Colonic mucosa (tissue), 4 donors: ENCODE results near the gene OR2W1. TPM values are rescaled to one million over a fixed set of nuclear protein-coding genes. Genes with fewer than 3 reads are reported as not detected.
A peak's percentile ranks its signal among the peaks of the same experiment; 100 is the strongest.

ENCODE experiments used
- DNase-seq: peaks from one replicate; pipeline ENCODE4 v3.0.0-alpha.2; 2020
- H3K27ac ChIP-seq: fragments of 200-600 bp; one replicate; pipeline ENCODE4 v1.8.0; 2021
- H3K27me3 ChIP-seq: fragments of 200-600 bp; one replicate; pipeline ENCODE4 v1.8.0; 2021
- H3K36me3 ChIP-seq: fragments of 200-600 bp; one replicate; pipeline ENCODE4 v1.8.0; 2021
- H3K4me1 ChIP-seq: fragments of 200-600 bp; one replicate; pipeline ENCODE4 v1.8.0; 2021; ENCODE audit warnings: mild to moderate bottlenecking
- H3K4me3 ChIP-seq: fragments of 200-600 bp; one replicate; pipeline ENCODE4 v1.8.0; 2021
- H3K9ac ChIP-seq, 2 donors: one replicate each; pipeline ENCODE4 v1.7.0; 2013; ENCODE audit warnings: control low read depth in 2 of 2, low read depth in 2 of 2, low read length in 2 of 2
- H3K9me3 ChIP-seq: fragments of 200-600 bp; one replicate; pipeline ENCODE4 v1.8.0; 2021
- CTCF ChIP-seq: fragments of 200-600 bp; IDR thresholded peaks from one replicate; pipeline ENCODE4 v1.8.0; 2022; ENCODE audit warnings: antibody characterized with exemption, mild to moderate bottlenecking
- intact Hi-C: fragments of 100-400 bp; cut with DNase I; formaldehyde crosslinking; loops from one replicate; pipeline ENCODE4 v1.14.1; 2022
- total RNA-seq, 2 donors: library from RNA; stranded (reverse); fragmentation: NEBNext Ultra II Directional in 1 of 2; extraction: Animal tissue kit (Norgen Biotek cat#: 25700) in 1 of 2; gene quantifications; one replicate each; pipeline ENCODE4 v1.2.1, GENCODE V29; 2021
- donor health status: healthy.
- donor health status: DM: no; HTN: no; CAD: no.
- donor health status: DM: no; HTN: no; CAD: no.

The OR2W1 gene
- total RNA-seq, 2 donors from 2014 or later, result not detected

- Histone ChIP-seq H3K9me3 (no peaks in the 10 kb centered on the region), H3K9ac (no peak overlapping the region), H3K36me3 (no peaks in the 10 kb centered on the region), H3K27ac (no peak overlapping the region), H3K4me1 (no peaks in the 10 kb centered on the region), H3K4me3 (no peak overlapping the region), H3K27me3 (no peaks in the 10 kb centered on the region)
- DNase-seq, result peak; percentile 20
- TF ChIP-seq CTCF, result peak; percentile 39
- intact Hi-C loops, result no loop called here
Measured at GRCh38 chr6:29071831-29072723, 27.1 kb upstream of the OR2W1 start.

- H3K4me3 ChIP-seq, result no peak overlapping the region
- intact Hi-C loops, result no loop called here
- no peak for TF ChIP-seq CTCF
- DNase-seq, result no peak
- H3K9ac ChIP-seq, result no peak overlapping the region
- H3K36me3 ChIP-seq, result no peaks in the 10 kb centered on the region
- H3K9me3 ChIP-seq, result no peaks in the 10 kb centered on the region
- H3K27ac ChIP-seq, result no peak overlapping the region
- H3K4me1 ChIP-seq, result no peaks in the 10 kb centered on the region
- H3K27me3 ChIP-seq, result no peaks in the 10 kb centered on the region
Measured at GRCh38 chr6:29051680-29052079, 6.7 kb upstream of the OR2W1 start.

- Histone ChIP-seq H3K36me3 (no peaks in the 10 kb centered on the region), H3K27ac (no peak overlapping the region), H3K4me1 (no peaks in the 10 kb centered on the region), H3K4me3 (no peak overlapping the region), H3K27me3 (no peaks in the 10 kb centered on the region), H3K9me3 (no peaks in the 10 kb centered on the region), H3K9ac (no peak overlapping the region)
- no peak for TF ChIP-seq CTCF
- no peak for DNase-seq
- intact Hi-C loops, result no loop called here
Measured at GRCh38 chr6:29035951-29036350, 9.0 kb downstream of the OR2W1 start.

GRCh38 chr6:29028821-29029220 is 16.2 kb downstream of the OR2W1 start:
- H3K9ac ChIP-seq, result no peak overlapping the region
- no peak for DNase-seq
- H3K9me3 ChIP-seq, result no peaks in the 10 kb centered on the region
- no peak overlapping the region for H3K27ac ChIP-seq
- no peaks in the 10 kb centered on the region for H3K27me3 ChIP-seq
- H3K36me3 ChIP-seq, result no peaks in the 10 kb centered on the region
- intact Hi-C loops, result no loop called here
- H3K4me1 ChIP-seq, result no peaks in the 10 kb centered on the region
- no peak for TF ChIP-seq CTCF
- no peak overlapping the region for H3K4me3 ChIP-seq

GRCh38 chr6:29025927-29026585 is 18.9 kb downstream of the OR2W1 start:
- TF ChIP-seq CTCF, result no peak
- DNase-seq, result no peak
- Histone ChIP-seq H3K9ac (no peak overlapping the region), H3K27me3 (no peaks in the 10 kb centered on the region), H3K9me3 (no peaks in the 10 kb centered on the region), H3K27ac (no peak overlapping the region), H3K36me3 (no peaks in the 10 kb centered on the region), H3K4me1 (no peaks in the 10 kb centered on the region), H3K4me3 (no peak overlapping the region)
- intact Hi-C loops, result no loop called here
